HepG2 (cell line): ENCODE data around the gene PDE4D. TPM values are rescaled to one million over a fixed set of nuclear protein-coding genes. Genes with fewer than 3 reads are reported as not detected.

Source experiments
- NCOA2 ChIP-seq: sonication (generic); formaldehyde crosslinking; IDR thresholded peaks from 2 replicates; pipeline ENCODE4 v1.8.0; 2022; ENCODE audit warnings: inconsistent platforms
- TAF1 ChIP-seq: sonication (generic); formaldehyde crosslinking; IDR thresholded peaks from 2 replicates; pipeline ENCODE4 v1.4.0; 2020; ENCODE audit warnings: missing genetic modification reagents
- XRCC5 ChIP-seq: fragments of 200-400 bp; formaldehyde crosslinking; optimal IDR thresholded peaks from 2 replicates; pipeline ENCODE3; 2017; ENCODE audit warnings: mild to moderate bottlenecking, low read length
- ZBTB49 ChIP-seq: sonication (generic); formaldehyde crosslinking; IDR thresholded peaks from 2 replicates; pipeline ENCODE4 v1.4.0; 2020; ENCODE audit warnings: missing genetic modification reagents, borderline replicate concordance
- ZNF230 ChIP-seq: sonication (generic); formaldehyde crosslinking; IDR thresholded peaks from 2 replicates; pipeline ENCODE4 v1.4.0; 2020; ENCODE audit warnings: mild to moderate bottlenecking, missing genetic modification reagents
- ZNF264 ChIP-seq: sonication (generic); formaldehyde crosslinking; IDR thresholded peaks from 2 replicates; pipeline ENCODE4 v1.4.0; 2020; ENCODE audit warnings: missing genetic modification reagents
- ZNF326 ChIP-seq: sonication (generic); formaldehyde crosslinking; IDR thresholded peaks from 2 replicates; pipeline ENCODE4 v1.4.0; 2020; ENCODE audit warnings: missing genetic modification reagents, borderline replicate concordance
- ZNF446 ChIP-seq: sonication (generic); formaldehyde crosslinking; IDR thresholded peaks from 2 replicates; pipeline ENCODE4 v1.5.0; 2020; ENCODE audit warnings: mild to moderate bottlenecking, missing genetic modification reagents
- ZNF883 ChIP-seq: sonication (generic); formaldehyde crosslinking; IDR thresholded peaks from 2 replicates; pipeline ENCODE4 v1.5.1; 2020; ENCODE audit warnings: mild to moderate bottlenecking, missing genetic modification reagents; ENCODE audit errors: not compliant biosample characterization
- polyA plus RNA-seq, 8 experiments: library from polyadenylated mRNA; depleted of rRNA in 3 of 8; stranded (reverse) in 7 of 8; unstranded in 1 of 8; fragments of >200 nt; fragmentation: Illumina TruSeq in 4 of 8; extraction: Trizol in 4 of 8; gene quantifications; 2 replicates each; pipeline versions ENCODE4 v1.2.1 to v1.2.3, GENCODE V29; 2011 to 2016; ENCODE audit warnings: low read depth in 4 of 8, missing spikeins in 1 of 8, mixed read lengths in 1 of 8; ENCODE audit not compliant: insufficient read depth in 1 of 8
- total RNA-seq, 5 experiments: library from RNA; depleted of rRNA; stranded (reverse); fragments of >200 nt; fragmentation: Illumina TruSeq; extraction: Trizol; gene quantifications; 2 replicates each; pipeline ENCODE4 v1.2.3, GENCODE V29; 2016; ENCODE audit warnings: low read depth in 1 of 5
- TF ChIP-seq, protein P1 (sequence below): sonication (generic); formaldehyde crosslinking; IDR thresholded peaks from 2 replicates; pipeline ENCODE4 v1.5.0; 2020; ENCODE audit warnings: mild to moderate bottlenecking, missing genetic modification reagents

PDE4D gene
- total and polyA plus RNA-seq, 2 of the 13 experiments (the other 11 are each of a cell fraction or from before 2014, with no cell fraction given): 7.0 to 12.2 TPM

- TF ChIP-seq ZNF883 (CRISPR knock-in tag): no peak
- TF ChIP-seq NCOA2 (CRISPR knock-in tag): no peak
- no peak for TF ChIP-seq ZNF446
- TF ChIP-seq ZNF230: no peak
- TF ChIP-seq ZNF264 (CRISPR knock-in tag): no peak
- TF ChIP-seq TAF1: no peak
- no peak for TF ChIP-seq XRCC5
- TF ChIP-seq, protein P1, sequence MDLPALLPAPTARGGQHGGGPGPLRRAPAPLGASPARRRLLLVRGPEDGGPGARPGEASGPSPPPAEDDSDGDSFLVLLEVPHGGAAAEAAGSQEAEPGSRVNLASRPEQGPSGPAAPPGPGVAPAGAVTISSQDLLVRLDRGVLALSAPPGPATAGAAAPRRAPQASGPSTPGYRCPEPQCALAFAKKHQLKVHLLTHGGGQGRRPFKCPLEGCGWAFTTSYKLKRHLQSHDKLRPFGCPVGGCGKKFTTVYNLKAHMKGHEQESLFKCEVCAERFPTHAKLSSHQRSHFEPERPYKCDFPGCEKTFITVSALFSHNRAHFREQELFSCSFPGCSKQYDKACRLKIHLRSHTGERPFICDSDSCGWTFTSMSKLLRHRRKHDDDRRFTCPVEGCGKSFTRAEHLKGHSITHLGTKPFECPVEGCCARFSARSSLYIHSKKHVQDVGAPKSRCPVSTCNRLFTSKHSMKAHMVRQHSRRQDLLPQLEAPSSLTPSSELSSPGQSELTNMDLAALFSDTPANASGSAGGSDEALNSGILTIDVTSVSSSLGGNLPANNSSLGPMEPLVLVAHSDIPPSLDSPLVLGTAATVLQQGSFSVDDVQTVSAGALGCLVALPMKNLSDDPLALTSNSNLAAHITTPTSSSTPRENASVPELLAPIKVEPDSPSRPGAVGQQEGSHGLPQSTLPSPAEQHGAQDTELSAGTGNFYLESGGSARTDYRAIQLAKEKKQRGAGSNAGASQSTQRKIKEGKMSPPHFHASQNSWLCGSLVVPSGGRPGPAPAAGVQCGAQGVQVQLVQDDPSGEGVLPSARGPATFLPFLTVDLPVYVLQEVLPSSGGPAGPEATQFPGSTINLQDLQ: no peak
- no peak for TF ChIP-seq ZBTB49 (CRISPR knock-in tag)
- no peak for TF ChIP-seq ZNF326
Measured at GRCh38 chr5:59598547-59598874, 295.0 kb downstream of the PDE4D start (continued).
